HepG2 (cell line): Measurements from ENCODE around the gene RNASE7. TPM values are rescaled to one million over a fixed set of nuclear protein-coding genes. Genes with fewer than 3 reads are reported as not detected.

ENCODE experiments used
- GMEB2 ChIP-seq: IDR thresholded peaks from 2 replicates; pipeline ENCODE4 v1.6.1; 2016; ENCODE audit warnings: missing biosample characterization, missing genetic modification reagents, low read depth
- JUN ChIP-seq: sonication (generic); formaldehyde crosslinking; IDR thresholded peaks from 2 replicates; pipeline ENCODE4 v1.4.0; 2020; ENCODE audit warnings: mild to moderate bottlenecking, missing genetic modification reagents
- MTF1 ChIP-seq: sonication (generic); formaldehyde crosslinking; IDR thresholded peaks from 2 replicates; pipeline ENCODE4 v1.5.0; 2020; ENCODE audit warnings: missing genetic modification reagents
- MXD4 ChIP-seq: IDR thresholded peaks from 2 replicates; pipeline ENCODE4 v1.6.1; 2016; ENCODE audit warnings: mild to moderate bottlenecking, missing biosample characterization, missing genetic modification reagents
- PATZ1 ChIP-seq: sonication (generic); formaldehyde crosslinking; IDR thresholded peaks from 2 replicates; pipeline ENCODE4 v1.4.0; 2020; ENCODE audit warnings: missing genetic modification reagents
- RBAK ChIP-seq: sonication (generic); formaldehyde crosslinking; IDR thresholded peaks from 2 replicates; pipeline ENCODE4 v1.5.1; 2020; ENCODE audit warnings: mild to moderate bottlenecking, missing genetic modification reagents
- SYNCRIP ChIP-seq: fragments of 200-400 bp; formaldehyde crosslinking; IDR thresholded peaks from 2 replicates; pipeline ENCODE4 v1.6.1; 2018; ENCODE audit warnings: mild to moderate bottlenecking, low read depth, low read length; ENCODE audit not compliant: insufficient read depth
- TGIF2 ChIP-seq: IDR thresholded peaks from 2 replicates; pipeline ENCODE4 v1.6.1; 2016; ENCODE audit warnings: control low read depth, missing compliant biosample characterization
- U2AF1 ChIP-seq: fragments of 200-400 bp; formaldehyde crosslinking; optimal IDR thresholded peaks from 2 replicates; pipeline ENCODE3; 2017; ENCODE audit warnings: mild to moderate bottlenecking, low read depth, low read length
- ZFP37 ChIP-seq: sonication (generic); formaldehyde crosslinking; IDR thresholded peaks from 2 replicates; pipeline ENCODE4 v1.4.0; 2020; ENCODE audit warnings: missing genetic modification reagents, borderline replicate concordance
- ZNF10 ChIP-seq: sonication (generic); formaldehyde crosslinking; IDR thresholded peaks from 2 replicates; pipeline ENCODE4 v1.4.0; 2020; ENCODE audit warnings: mild to moderate bottlenecking, low read depth, missing genetic modification reagents, borderline replicate concordance
- ZNF124 ChIP-seq: sonication (generic); formaldehyde crosslinking; IDR thresholded peaks from 2 replicates; pipeline ENCODE4 v1.4.0; 2020; ENCODE audit warnings: missing genetic modification reagents
- ZNF292 ChIP-seq: sonication (generic); formaldehyde crosslinking; IDR thresholded peaks from 2 replicates; pipeline ENCODE4 v1.8.1; 2022; ENCODE audit warnings: mild to moderate bottlenecking, low read depth, missing genetic modification reagents, borderline replicate concordance
- ZNF530 ChIP-seq: sonication (generic); formaldehyde crosslinking; IDR thresholded peaks from 2 replicates; pipeline ENCODE4 v1.5.0; 2020; ENCODE audit warnings: low read depth, mild to moderate bottlenecking, missing genetic modification reagents
- ZNF562 ChIP-seq: sonication (generic); formaldehyde crosslinking; IDR thresholded peaks from 2 replicates; pipeline ENCODE4 v1.8.0; 2022; ENCODE audit warnings: missing genetic modification reagents, borderline replicate concordance
- ZNF687 ChIP-seq: sonication (generic); formaldehyde crosslinking; IDR thresholded peaks from 2 replicates; pipeline ENCODE4 v1.5.1; 2020; ENCODE audit warnings: mild to moderate bottlenecking, missing genetic modification reagents, moderate library complexity
- polyA plus RNA-seq, 8 experiments: library from polyadenylated mRNA; depleted of rRNA in 3 of 8; stranded (reverse) in 7 of 8; unstranded in 1 of 8; fragments of >200 nt; fragmentation: Illumina TruSeq in 4 of 8; extraction: Trizol in 4 of 8; gene quantifications; 2 replicates each; pipeline versions ENCODE4 v1.2.1 to v1.2.3, GENCODE V29; 2011 to 2016; ENCODE audit warnings: low read depth in 4 of 8, missing spikeins in 1 of 8, mixed read lengths in 1 of 8; ENCODE audit not compliant: insufficient read depth in 1 of 8
- total RNA-seq, 5 experiments: library from RNA; depleted of rRNA; stranded (reverse); fragments of >200 nt; fragmentation: Illumina TruSeq; extraction: Trizol; gene quantifications; 2 replicates each; pipeline ENCODE4 v1.2.3, GENCODE V29; 2016; ENCODE audit warnings: low read depth in 1 of 5
- TF ChIP-seq, protein P1 (sequence below): sonication (generic); formaldehyde crosslinking; IDR thresholded peaks from 2 replicates; pipeline ENCODE4; 2020; ENCODE audit warnings: missing genetic modification reagents, mild to moderate bottlenecking, borderline replicate concordance
- TF ChIP-seq, protein P2 (sequence below): sonication (generic); formaldehyde crosslinking; IDR thresholded peaks from 2 replicates; pipeline ENCODE4 v1.8.1; 2023; ENCODE audit warnings: mild to moderate bottlenecking, missing genetic modification reagents, borderline replicate concordance

RNASE7 gene
- total and polyA plus RNA-seq, 2 of the 13 experiments (the other 11 are each of a cell fraction or from before 2014, with no cell fraction given): 0.04 TPM; not detected in 1

- TF ChIP-seq RBAK (CRISPR knock-in tag): 0 out of 2 replicates have a peak, but pooled peaks have one; percentile 9
- no peak for TF ChIP-seq ZNF530 (CRISPR knock-in tag)
- TF ChIP-seq U2AF1: no peak
- no peak for TF ChIP-seq ZNF292 (CRISPR knock-in tag)
- no peak for TF ChIP-seq ZNF10 (CRISPR knock-in tag)
- TF ChIP-seq GMEB2 (CRISPR knock-in tag): no peak
- TF ChIP-seq ZNF562 (CRISPR knock-in tag): no peak
- TF ChIP-seq JUN (CRISPR knock-in tag): no peak
- TF ChIP-seq PATZ1: peak; percentile 33; the same call in 1 of the 2 replicates
- TF ChIP-seq MTF1 (CRISPR knock-in tag): no peak
- no peak for TF ChIP-seq SYNCRIP
- TF ChIP-seq TGIF2 (CRISPR knock-in tag): 0 out of 2 replicates have a peak, but pooled peaks have one; percentile 27
- no peak for TF ChIP-seq ZNF687 (CRISPR knock-in tag)
- no peak for TF ChIP-seq ZNF124 (CRISPR knock-in tag)
- no peak for TF ChIP-seq MXD4 (CRISPR knock-in tag)
- TF ChIP-seq, protein P1, sequence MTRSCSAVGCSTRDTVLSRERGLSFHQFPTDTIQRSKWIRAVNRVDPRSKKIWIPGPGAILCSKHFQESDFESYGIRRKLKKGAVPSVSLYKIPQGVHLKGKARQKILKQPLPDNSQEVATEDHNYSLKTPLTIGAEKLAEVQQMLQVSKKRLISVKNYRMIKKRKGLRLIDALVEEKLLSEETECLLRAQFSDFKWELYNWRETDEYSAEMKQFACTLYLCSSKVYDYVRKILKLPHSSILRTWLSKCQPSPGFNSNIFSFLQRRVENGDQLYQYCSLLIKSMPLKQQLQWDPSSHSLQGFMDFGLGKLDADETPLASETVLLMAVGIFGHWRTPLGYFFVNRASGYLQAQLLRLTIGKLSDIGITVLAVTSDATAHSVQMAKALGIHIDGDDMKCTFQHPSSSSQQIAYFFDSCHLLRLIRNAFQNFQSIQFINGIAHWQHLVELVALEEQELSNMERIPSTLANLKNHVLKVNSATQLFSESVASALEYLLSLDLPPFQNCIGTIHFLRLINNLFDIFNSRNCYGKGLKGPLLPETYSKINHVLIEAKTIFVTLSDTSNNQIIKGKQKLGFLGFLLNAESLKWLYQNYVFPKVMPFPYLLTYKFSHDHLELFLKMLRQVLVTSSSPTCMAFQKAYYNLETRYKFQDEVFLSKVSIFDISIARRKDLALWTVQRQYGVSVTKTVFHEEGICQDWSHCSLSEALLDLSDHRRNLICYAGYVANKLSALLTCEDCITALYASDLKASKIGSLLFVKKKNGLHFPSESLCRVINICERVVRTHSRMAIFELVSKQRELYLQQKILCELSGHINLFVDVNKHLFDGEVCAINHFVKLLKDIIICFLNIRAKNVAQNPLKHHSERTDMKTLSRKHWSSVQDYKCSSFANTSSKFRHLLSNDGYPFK (CRISPR knock-in tag): no peak
- TF ChIP-seq ZFP37: no peak
- TF ChIP-seq, protein P2, sequence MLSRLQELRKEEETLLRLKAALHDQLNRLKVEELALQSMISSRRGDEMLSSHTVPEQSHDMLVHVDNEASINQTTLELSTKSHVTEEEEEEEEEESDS: no peak
These were observed 18.2 kb upstream of the RNASE7 start (continued) for GRCh38 chr14:21023817-21024584.
